Measurements from ENCODE around the gene CEBPB. TPM values are rescaled to one million over a fixed set of nuclear protein-coding genes. Genes with fewer than 3 reads are reported as not detected.

CEBPB gene
- total and polyA plus RNA-seq, 2 donors (not counting 1 experiment from before 2014, with no cell fraction given): 21.0 to 106 TPM

- Histone ChIP-seq H3K79me2 (ENCODE audit: control insufficient read depth, insufficient read depth, low read length) (peaks cover 76% of the 10 kb centered on the region), H3K4me2 (ENCODE audit: extremely low read depth, insufficient read depth, low read length) (peak overlapping the region; percentile 42), H3K4me1 (ENCODE audit: control insufficient read depth, extremely low read depth, insufficient read depth, low read length) (peaks cover 26% of the 10 kb centered on the region), H3K27ac (ENCODE audit: insufficient read depth, low read length) (no peak overlapping the region), H3K9me3 (ENCODE audit: control insufficient read depth, insufficient read depth, low read depth, low read length) (no peaks in the 10 kb centered on the region), H4K20me1 (ENCODE audit: control insufficient read depth, extremely low read depth, insufficient read depth, low read length) (no peaks in the 10 kb centered on the region), H3K36me3 (ENCODE audit: control insufficient read depth, insufficient read depth, low read length) (peaks cover 20% of the 10 kb centered on the region), H3K27me3 (ENCODE audit: control insufficient read depth, insufficient read depth, low read length) (no peaks in the 10 kb centered on the region), H3K4me3 (replicated peaks in 1 of 4; ENCODE audit: control extremely low read depth in 1 of 4, insufficient read depth in 1 of 4, low read depth in 3 of 4, low read length in 4 of 4) (peak overlapping the region in 1 of 4 experiments; percentile 10), H2AFZ (ENCODE audit: low read length) (no peak overlapping the region), H3K9ac (ENCODE audit: insufficient read depth, low read length) (no peak overlapping the region)
- no peak for TF ChIP-seq CTCF (conservative IDR thresholded peaks at IDR 0.05 in 1 of 2, IDR thresholded peaks at IDR 0.05 in 1 of 2; ENCODE audit: low read depth in 1 of 2, low read length in 2 of 2)
- no peak for TF ChIP-seq EZH2 (IDR thresholded peaks at IDR 0.05; ENCODE audit: low read length, missing control alignments)
- DNase-seq (ENCODE audit: low read depth in 2 of 2): no peak
These were observed 41.0 kb upstream of the CEBPB start for GRCh38 chr20:50149481-50150254.

- H3K4me2 ChIP-seq (ENCODE audit: extremely low read depth, insufficient read depth, low read length): peak overlapping the region; percentile 48
- no peaks in the 10 kb centered on the region for H3K27me3 ChIP-seq (ENCODE audit: control insufficient read depth, insufficient read depth, low read length)
- TF ChIP-seq EZH2 (IDR thresholded peaks at IDR 0.05; ENCODE audit: low read length, missing control alignments) (no peak), CTCF (conservative IDR thresholded peaks at IDR 0.05 in 1 of 2, IDR thresholded peaks at IDR 0.05 in 1 of 2; ENCODE audit: low read depth in 1 of 2, low read length in 2 of 2) (no peak)
- no peaks in the 10 kb centered on the region for H4K20me1 ChIP-seq (ENCODE audit: control insufficient read depth, extremely low read depth, insufficient read depth, low read length)
- H3K4me3 ChIP-seq (replicated peaks in 1 of 4; ENCODE audit: control extremely low read depth in 1 of 4, insufficient read depth in 1 of 4, low read depth in 3 of 4, low read length in 4 of 4): peak overlapping the region in 1 of 4 experiments; percentile 45
- no peak for DNase-seq (ENCODE audit: low read depth in 2 of 2)
- no peak overlapping the region for H2AFZ ChIP-seq (ENCODE audit: low read length)
- no peak overlapping the region for H3K9ac ChIP-seq (ENCODE audit: insufficient read depth, low read length)
- peaks cover 69% of the 10 kb centered on the region for H3K79me2 ChIP-seq (ENCODE audit: control insufficient read depth, insufficient read depth, low read length)
- H3K4me1 ChIP-seq (ENCODE audit: control insufficient read depth, extremely low read depth, insufficient read depth, low read length): peaks cover 24% of the 10 kb centered on the region
- H3K27ac ChIP-seq (ENCODE audit: insufficient read depth, low read length): no peak overlapping the region
- H3K9me3 ChIP-seq (ENCODE audit: control insufficient read depth, insufficient read depth, low read depth, low read length): no peaks in the 10 kb centered on the region
- H3K36me3 ChIP-seq (ENCODE audit: control insufficient read depth, insufficient read depth, low read length): peaks cover 15% of the 10 kb centered on the region
These were observed 39.4 kb upstream of the CEBPB start for GRCh38 chr20:50151034-50151743.

GRCh38 chr20:50152394-50153152, 38.1 kb upstream of the CEBPB start:
- Histone ChIP-seq H3K9me3 (ENCODE audit: control insufficient read depth, insufficient read depth, low read depth, low read length) (no peaks in the 10 kb centered on the region), H2AFZ (ENCODE audit: low read length) (no peak overlapping the region), H3K79me2 (ENCODE audit: control insufficient read depth, insufficient read depth, low read length) (peaks cover 56% of the 10 kb centered on the region), H4K20me1 (ENCODE audit: control insufficient read depth, extremely low read depth, insufficient read depth, low read length) (no peaks in the 10 kb centered on the region), H3K4me2 (ENCODE audit: extremely low read depth, insufficient read depth, low read length) (peak overlapping the region; percentile 96), H3K4me1 (ENCODE audit: control insufficient read depth, extremely low read depth, insufficient read depth, low read length) (peaks cover 18% of the 10 kb centered on the region), H3K9ac (ENCODE audit: insufficient read depth, low read length) (peak overlapping the region; percentile 74), H3K27ac (ENCODE audit: insufficient read depth, low read length) (peak overlapping the region; percentile 70), H3K36me3 (ENCODE audit: control insufficient read depth, insufficient read depth, low read length) (peaks cover 9% of the 10 kb centered on the region), H3K27me3 (ENCODE audit: control insufficient read depth, insufficient read depth, low read length) (no peaks in the 10 kb centered on the region), H3K4me3 (replicated peaks in 1 of 4; ENCODE audit: control extremely low read depth in 1 of 4, insufficient read depth in 1 of 4, low read depth in 3 of 4, low read length in 4 of 4) (peak overlapping the region; percentile 55 to 90 (median 86))
- no peak for DNase-seq (ENCODE audit: low read depth in 2 of 2)
- no peak for TF ChIP-seq CTCF (conservative IDR thresholded peaks at IDR 0.05 in 1 of 2, IDR thresholded peaks at IDR 0.05 in 1 of 2; ENCODE audit: low read depth in 1 of 2, low read length in 2 of 2)
- no peak for TF ChIP-seq EZH2 (IDR thresholded peaks at IDR 0.05; ENCODE audit: low read length, missing control alignments)

Measured in fibroblast of lung (primary cell).